Endothelial cell (in vitro differentiated cells): Measurements from ENCODE around the gene CCDC180. TPM values are rescaled to one million over a fixed set of nuclear protein-coding genes. Genes with fewer than 3 reads are reported as not detected.

ENCODE experiments used
- DNase-seq: peaks from one replicate; pipeline ENCODE4 v3.0.0; 2021; ENCODE audit warnings: low spot score
- H3K27ac Mint-ChIP-seq: one replicate; pipeline ENCODE4 v1.8.0; 2021; ENCODE audit warnings: mixed read lengths, inconsistent platforms; ENCODE audit not compliant: unreplicated experiment
- H3K27me3 Mint-ChIP-seq: one replicate; pipeline ENCODE4 v1.8.0; 2021; ENCODE audit warnings: mild to moderate bottlenecking, moderate library complexity, mixed read lengths, inconsistent platforms; ENCODE audit not compliant: unreplicated experiment
- H3K36me3 Mint-ChIP-seq: one replicate; pipeline ENCODE4 v1.8.0; 2021; ENCODE audit warnings: mild to moderate bottlenecking, low read depth, mixed read lengths, inconsistent platforms; ENCODE audit not compliant: unreplicated experiment
- H3K4me1 Mint-ChIP-seq: one replicate; pipeline ENCODE4 v1.8.0; 2021; ENCODE audit warnings: mild to moderate bottlenecking, mixed read lengths, inconsistent platforms; ENCODE audit not compliant: unreplicated experiment
- H3K4me3 Mint-ChIP-seq: one replicate; pipeline ENCODE4 v1.8.0; 2021; ENCODE audit warnings: mild to moderate bottlenecking, mixed read lengths, inconsistent platforms; ENCODE audit not compliant: unreplicated experiment
- H3K9me3 Mint-ChIP-seq: one replicate; pipeline ENCODE4 v1.8.0; 2021; ENCODE audit warnings: mixed read lengths, inconsistent platforms; ENCODE audit not compliant: unreplicated experiment
- CTCF ChIP-seq: fragments of 200-600 bp; sonication (generic); IDR thresholded peaks from one replicate; pipeline ENCODE4 v1.5.0; 2021; ENCODE audit warnings: antibody characterized with exemption; ENCODE audit not compliant: unreplicated experiment
- total RNA-seq: library from RNA; stranded (reverse); fragmentation: NEBNext Ultra II Directional; extraction: Animal tissue kit (Norgen Biotek cat#: 25700); gene quantifications from one replicate; pipeline ENCODE4 v1.2.1, GENCODE V29; 2021; ENCODE audit not compliant: unreplicated experiment

CCDC180 gene
- total RNA-seq, 1 donor from 2014 or later, result 7.7 TPM

DNA sequence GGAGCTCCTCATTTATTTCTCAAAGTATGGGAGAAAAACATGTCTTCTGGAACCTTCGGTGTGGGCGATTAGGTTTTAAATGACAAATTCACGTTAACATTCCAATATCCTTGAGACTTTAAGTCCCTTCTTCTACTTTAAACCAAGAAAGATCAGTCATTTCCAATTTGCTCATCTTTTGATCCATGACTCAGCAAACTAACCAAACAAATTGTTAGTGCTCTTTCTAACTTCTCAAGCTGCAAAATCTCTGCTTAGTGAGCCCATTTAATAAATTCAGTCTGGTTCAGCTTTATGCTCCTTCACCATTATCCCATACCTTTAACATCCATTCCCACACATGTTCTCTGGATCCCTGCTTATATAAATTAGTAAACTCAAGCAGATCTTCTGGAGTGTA is 5.5 kb upstream of the CCDC180 start:
- peaks cover 8% of the 10 kb centered on the region for H3K36me3 Mint-ChIP-seq
- TF ChIP-seq CTCF, result no peak
- H3K4me3 Mint-ChIP-seq, result no peak overlapping the region
- H3K9me3 Mint-ChIP-seq, result no peaks in the 10 kb centered on the region
- no peak for DNase-seq
- H3K27me3 Mint-ChIP-seq, result no peaks in the 10 kb centered on the region
- H3K4me1 Mint-ChIP-seq, result peaks cover 6% of the 10 kb centered on the region
- H3K27ac Mint-ChIP-seq, result no peak overlapping the region

GRCh38 chr9:97304586-97304985 is 2.9 kb upstream of the CCDC180 start:
- no peak overlapping the region for H3K27ac Mint-ChIP-seq
- TF ChIP-seq CTCF, result no peak

GRCh38 chr9:97305501-97306298 is 1.8 kb upstream of the CCDC180 start:
- Mint-ChIP-seq H3K27ac (no peak overlapping the region), H3K4me1 (no peaks in the 10 kb centered on the region), H3K36me3 (peaks cover 5% of the 10 kb centered on the region), H3K27me3 (no peaks in the 10 kb centered on the region), H3K9me3 (no peaks in the 10 kb centered on the region), H3K4me3 (no peak overlapping the region)
- no peak for TF ChIP-seq CTCF
- DNase-seq, result no peak

More at GRCh38 chr9:97304586-97304985, 2.9 kb upstream of the CCDC180 start:
- DNase-seq, result no peak
- H3K4me3 Mint-ChIP-seq, result no peak overlapping the region
- no peaks in the 10 kb centered on the region for H3K27me3 Mint-ChIP-seq
- H3K4me1 Mint-ChIP-seq, result no peaks in the 10 kb centered on the region
- H3K9me3 Mint-ChIP-seq, result no peaks in the 10 kb centered on the region
- H3K36me3 Mint-ChIP-seq, result peaks cover 5% of the 10 kb centered on the region

- H3K27me3 Mint-ChIP-seq, result no peaks in the 10 kb centered on the region
- no peak overlapping the region for H3K27ac Mint-ChIP-seq
- H3K9me3 Mint-ChIP-seq, result no peaks in the 10 kb centered on the region
- no peak overlapping the region for H3K4me3 Mint-ChIP-seq
- H3K36me3 Mint-ChIP-seq, result peaks cover 5% of the 10 kb centered on the region
- DNase-seq, result peak; percentile 75
- H3K4me1 Mint-ChIP-seq, result no peaks in the 10 kb centered on the region
- TF ChIP-seq CTCF, result no peak
Measured at GRCh38 chr9:97307091-97307490, 368 bp upstream of the CCDC180 start.

GRCh38 chr9:97309260-97309659 is 1.8 kb downstream of the CCDC180 start:
- TF ChIP-seq CTCF, result no peak
- Mint-ChIP-seq H3K9me3 (no peaks in the 10 kb centered on the region), H3K4me1 (peaks cover 2% of the 10 kb centered on the region), H3K27me3 (no peaks in the 10 kb centered on the region), H3K4me3 (no peak overlapping the region), H3K36me3 (peaks cover 10% of the 10 kb centered on the region), H3K27ac (no peak overlapping the region)
- no peak for DNase-seq
